Measurements from ENCODE around the gene RMI1.

RMI1 gene

DNA sequence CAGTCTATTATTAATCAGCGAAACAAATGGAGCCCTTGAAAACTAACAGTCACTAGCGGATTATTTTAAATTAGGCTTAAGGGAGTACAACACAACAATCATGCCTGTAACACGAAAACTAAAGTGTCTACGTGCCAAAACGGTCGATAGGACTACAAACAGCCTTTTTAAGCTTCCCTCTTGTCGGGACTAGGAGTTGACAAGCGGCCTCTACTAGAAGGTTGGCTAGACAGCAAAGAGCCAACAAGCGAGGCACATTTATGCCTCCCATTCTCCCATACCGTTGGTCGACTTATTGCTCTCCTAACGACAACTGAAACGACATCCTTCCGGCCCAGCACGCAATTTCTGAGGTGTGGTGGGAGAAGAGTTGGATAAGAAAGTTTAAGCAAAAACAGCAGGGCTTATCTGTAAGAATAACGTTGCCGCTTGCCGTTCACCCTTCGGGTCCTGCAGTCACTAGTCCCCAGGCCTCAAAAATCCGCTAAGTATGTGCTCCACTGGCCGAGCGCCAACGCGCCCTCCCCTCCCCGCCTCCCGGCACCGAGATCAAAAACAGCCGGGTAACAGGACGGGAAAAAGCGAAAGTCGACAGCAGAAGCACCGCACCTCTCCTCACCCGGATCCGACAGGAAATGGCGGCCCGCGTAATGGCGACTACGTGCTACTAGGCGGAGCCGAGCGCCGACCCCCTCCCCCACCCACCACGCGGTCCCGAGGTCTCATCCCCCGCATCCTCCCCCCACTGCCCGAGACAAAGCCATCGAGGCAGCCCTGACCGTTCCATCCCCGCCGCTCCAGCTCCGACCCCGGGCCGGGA is 1.4 kb upstream of the RMI1 start:
- peak; percentile 66 for ATAC-seq
- TF ChIP-seq, protein P1, sequence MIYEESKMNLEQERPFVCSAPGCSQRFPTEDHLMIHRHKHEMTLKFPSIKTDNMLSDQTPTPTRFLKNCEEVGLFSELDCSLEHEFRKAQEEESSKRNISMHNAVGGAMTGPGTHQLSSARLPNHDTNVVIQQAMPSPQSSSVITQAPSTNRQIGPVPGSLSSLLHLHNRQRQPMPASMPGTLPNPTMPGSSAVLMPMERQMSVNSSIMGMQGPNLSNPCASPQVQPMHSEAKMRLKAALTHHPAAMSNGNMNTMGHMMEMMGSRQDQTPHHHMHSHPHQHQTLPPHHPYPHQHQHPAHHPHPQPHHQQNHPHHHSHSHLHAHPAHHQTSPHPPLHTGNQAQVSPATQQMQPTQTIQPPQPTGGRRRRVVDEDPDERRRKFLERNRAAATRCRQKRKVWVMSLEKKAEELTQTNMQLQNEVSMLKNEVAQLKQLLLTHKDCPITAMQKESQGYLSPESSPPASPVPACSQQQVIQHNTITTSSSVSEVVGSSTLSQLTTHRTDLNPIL (CRISPR knock-in tag; IDR thresholded peaks at IDR 0.05; ENCODE audit: low read depth) = no peak
- TF ChIP-seq, protein P2, sequence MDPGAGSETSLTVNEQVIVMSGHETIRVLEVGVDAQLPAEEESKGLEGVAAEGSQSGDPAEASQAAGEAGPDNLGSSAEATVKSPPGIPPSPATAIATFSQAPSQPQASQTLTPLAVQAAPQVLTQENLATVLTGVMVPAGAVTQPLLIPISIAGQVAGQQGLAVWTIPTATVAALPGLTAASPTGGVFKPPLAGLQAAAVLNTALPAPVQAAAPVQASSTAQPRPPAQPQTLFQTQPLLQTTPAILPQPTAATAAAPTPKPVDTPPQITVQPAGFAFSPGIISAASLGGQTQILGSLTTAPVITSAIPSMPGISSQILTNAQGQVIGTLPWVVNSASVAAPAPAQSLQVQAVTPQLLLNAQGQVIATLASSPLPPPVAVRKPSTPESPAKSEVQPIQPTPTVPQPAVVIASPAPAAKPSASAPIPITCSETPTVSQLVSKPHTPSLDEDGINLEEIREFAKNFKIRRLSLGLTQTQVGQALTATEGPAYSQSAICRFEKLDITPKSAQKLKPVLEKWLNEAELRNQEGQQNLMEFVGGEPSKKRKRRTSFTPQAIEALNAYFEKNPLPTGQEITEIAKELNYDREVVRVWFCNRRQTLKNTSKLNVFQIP (CRISPR knock-in tag; IDR thresholded peaks at IDR 0.05; ENCODE audit: borderline replicate concordance, low read depth) = no peak
- TF ChIP-seq ISL1 (CRISPR knock-in tag; IDR thresholded peaks at IDR 0.05) (no peak), TCF4 (CRISPR knock-in tag; IDR thresholded peaks at IDR 0.05; ENCODE audit: borderline replicate concordance) (no peak), ZFP30 (CRISPR knock-in tag; IDR thresholded peaks at IDR 0.05) (no peak), ZFP3 (CRISPR knock-in tag; IDR thresholded peaks at IDR 0.05) (no peak)

DNA sequence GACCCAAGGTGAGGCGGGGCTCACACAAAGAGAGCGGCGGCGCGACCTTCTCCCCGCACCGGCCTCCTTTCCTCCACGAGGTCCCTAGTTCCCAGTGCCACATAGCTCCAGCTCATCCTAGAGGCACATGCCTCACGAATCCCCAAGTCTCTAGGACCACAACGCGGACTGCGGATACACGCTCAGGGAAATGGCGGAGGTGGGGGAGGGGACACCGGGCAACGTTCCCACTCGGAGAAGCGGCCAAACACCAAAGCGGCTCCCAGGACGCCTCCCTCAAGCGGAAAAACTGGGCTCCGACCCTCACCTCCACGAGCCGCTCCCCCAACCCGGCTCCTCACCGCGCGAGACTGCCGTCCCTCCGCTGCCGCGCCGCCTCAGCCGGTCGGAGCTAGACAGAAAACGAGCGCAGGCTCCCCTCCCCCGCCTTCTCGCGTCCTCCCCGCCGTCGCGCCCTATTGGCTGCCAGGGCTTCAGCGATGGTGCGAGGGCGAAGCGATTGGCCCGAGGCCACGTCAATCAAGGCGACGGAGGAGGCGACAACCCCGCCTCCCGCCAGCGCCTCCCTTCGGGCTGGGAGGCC is 702 bp upstream of the RMI1 start, which contains the start of gene HNRNPK:
HNRNPK (minus strand) TSS at position 404 of the 583 bp plus-strand sequence. CDS start 1,963 bp downstream, outside the sequence.
- peak; percentile 84 for ATAC-seq
- TF ChIP-seq, protein P3, sequence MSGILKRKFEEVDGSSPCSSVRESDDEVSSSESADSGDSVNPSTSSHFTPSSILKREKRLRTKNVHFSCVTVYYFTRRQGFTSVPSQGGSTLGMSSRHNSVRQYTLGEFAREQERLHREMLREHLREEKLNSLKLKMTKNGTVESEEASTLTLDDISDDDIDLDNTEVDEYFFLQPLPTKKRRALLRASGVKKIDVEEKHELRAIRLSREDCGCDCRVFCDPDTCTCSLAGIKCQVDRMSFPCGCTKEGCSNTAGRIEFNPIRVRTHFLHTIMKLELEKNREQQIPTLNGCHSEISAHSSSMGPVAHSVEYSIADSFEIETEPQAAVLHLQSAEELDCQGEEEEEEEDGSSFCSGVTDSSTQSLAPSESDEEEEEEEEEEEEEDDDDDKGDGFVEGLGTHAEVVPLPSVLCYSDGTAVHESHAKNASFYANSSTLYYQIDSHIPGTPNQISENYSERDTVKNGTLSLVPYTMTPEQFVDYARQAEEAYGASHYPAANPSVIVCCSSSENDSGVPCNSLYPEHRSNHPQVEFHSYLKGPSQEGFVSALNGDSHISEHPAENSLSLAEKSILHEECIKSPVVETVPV (CRISPR knock-in tag; IDR thresholded peaks at IDR 0.05) = 0 out of 2 replicates have a peak, but pooled peaks have one; percentile 18
- no peak for TF ChIP-seq ISL1 (CRISPR knock-in tag; IDR thresholded peaks at IDR 0.05)
- TF ChIP-seq, protein P4, sequence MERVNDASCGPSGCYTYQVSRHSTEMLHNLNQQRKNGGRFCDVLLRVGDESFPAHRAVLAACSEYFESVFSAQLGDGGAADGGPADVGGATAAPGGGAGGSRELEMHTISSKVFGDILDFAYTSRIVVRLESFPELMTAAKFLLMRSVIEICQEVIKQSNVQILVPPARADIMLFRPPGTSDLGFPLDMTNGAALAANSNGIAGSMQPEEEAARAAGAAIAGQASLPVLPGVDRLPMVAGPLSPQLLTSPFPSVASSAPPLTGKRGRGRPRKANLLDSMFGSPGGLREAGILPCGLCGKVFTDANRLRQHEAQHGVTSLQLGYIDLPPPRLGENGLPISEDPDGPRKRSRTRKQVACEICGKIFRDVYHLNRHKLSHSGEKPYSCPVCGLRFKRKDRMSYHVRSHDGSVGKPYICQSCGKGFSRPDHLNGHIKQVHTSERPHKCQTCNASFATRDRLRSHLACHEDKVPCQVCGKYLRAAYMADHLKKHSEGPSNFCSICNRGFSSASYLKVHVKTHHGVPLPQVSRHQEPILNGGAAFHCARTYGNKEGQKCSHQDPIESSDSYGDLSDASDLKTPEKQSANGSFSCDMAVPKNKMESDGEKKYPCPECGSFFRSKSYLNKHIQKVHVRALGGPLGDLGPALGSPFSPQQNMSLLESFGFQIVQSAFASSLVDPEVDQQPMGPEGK (CRISPR knock-in tag; IDR thresholded peaks at IDR 0.05; ENCODE audit: borderline replicate concordance) = peak; percentile 17; the same call in 1 of the 2 replicates
- 0 out of 2 replicates have a peak, but pooled peaks have one; percentile 19 for TF ChIP-seq ZNF8 (CRISPR knock-in tag; IDR thresholded peaks at IDR 0.05)
- TF ChIP-seq, protein P5, sequence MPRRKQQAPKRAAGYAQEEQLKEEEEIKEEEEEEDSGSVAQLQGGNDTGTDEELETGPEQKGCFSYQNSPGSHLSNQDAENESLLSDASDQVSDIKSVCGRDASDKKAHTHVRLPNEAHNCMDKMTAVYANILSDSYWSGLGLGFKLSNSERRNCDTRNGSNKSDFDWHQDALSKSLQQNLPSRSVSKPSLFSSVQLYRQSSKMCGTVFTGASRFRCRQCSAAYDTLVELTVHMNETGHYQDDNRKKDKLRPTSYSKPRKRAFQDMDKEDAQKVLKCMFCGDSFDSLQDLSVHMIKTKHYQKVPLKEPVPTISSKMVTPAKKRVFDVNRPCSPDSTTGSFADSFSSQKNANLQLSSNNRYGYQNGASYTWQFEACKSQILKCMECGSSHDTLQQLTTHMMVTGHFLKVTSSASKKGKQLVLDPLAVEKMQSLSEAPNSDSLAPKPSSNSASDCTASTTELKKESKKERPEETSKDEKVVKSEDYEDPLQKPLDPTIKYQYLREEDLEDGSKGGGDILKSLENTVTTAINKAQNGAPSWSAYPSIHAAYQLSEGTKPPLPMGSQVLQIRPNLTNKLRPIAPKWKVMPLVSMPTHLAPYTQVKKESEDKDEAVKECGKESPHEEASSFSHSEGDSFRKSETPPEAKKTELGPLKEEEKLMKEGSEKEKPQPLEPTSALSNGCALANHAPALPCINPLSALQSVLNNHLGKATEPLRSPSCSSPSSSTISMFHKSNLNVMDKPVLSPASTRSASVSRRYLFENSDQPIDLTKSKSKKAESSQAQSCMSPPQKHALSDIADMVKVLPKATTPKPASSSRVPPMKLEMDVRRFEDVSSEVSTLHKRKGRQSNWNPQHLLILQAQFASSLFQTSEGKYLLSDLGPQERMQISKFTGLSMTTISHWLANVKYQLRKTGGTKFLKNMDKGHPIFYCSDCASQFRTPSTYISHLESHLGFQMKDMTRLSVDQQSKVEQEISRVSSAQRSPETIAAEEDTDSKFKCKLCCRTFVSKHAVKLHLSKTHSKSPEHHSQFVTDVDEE (CRISPR knock-in tag; IDR thresholded peaks at IDR 0.05) = peak; percentile 31; the same call in 1 of the 2 replicates
- TF ChIP-seq OSR1 (CRISPR knock-in tag; IDR thresholded peaks at IDR 0.05) = no peak

DNA sequence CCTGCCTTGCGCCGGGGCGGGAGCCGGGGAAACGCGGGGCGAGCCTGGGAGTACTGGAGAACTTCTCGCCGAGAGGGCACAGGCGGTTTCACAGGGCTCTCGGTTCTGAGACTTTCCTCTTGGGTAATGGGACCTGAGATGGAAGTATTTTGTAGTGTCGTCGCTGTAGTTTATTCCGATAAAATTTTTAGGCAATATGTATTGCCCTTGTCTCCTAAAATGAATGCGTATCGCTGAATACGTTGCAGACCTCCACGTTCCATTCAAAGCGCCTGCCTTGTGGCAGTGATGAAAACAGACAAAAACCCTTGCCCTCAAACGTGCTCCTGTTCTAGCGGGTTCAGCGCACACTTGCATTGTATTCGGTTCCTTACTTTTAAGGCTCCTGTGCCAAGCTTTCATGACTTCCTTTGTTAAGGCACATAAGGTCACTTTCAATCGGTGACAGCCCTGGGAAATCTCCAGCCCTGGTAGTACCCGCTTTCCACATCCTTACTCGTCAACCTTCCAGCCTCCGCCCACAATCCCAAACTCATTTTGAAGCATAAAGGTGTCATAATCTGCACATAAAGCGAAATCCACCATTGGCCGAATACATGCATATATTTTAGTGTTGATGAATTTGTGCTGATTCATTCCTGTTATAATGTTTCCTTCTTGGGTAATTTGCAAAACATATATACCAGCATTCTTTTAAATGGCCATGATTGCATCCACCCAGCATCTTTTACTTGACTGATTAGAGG is 694 bp downstream of the RMI1 start:
- ATAC-seq = peak; percentile 38
- no peak for TF ChIP-seq TCF4 (CRISPR knock-in tag; IDR thresholded peaks at IDR 0.05; ENCODE audit: borderline replicate concordance)
- TF ChIP-seq, protein P5 (CRISPR knock-in tag; IDR thresholded peaks at IDR 0.05) = no peak
- no peak for TF ChIP-seq CSDC2 (CRISPR knock-in tag; IDR thresholded peaks at IDR 0.05)
- no peak for TF ChIP-seq BACH2 (CRISPR knock-in tag; IDR thresholded peaks at IDR 0.05; ENCODE audit: borderline replicate concordance)
- TF ChIP-seq, protein P4 (CRISPR knock-in tag; IDR thresholded peaks at IDR 0.05; ENCODE audit: borderline replicate concordance) = no peak
